Measurements from ENCODE around the gene MBP.

Gene MBP

GRCh38 chr18:77100751-77101355, 31.7 kb downstream of the MBP start:
- no peak for DNase-seq (ENCODE audit: low read depth in 2 of 2)

GRCh38 chr18:77099485-77100370, 32.9 kb downstream of the MBP start:
- no peak for DNase-seq (ENCODE audit: low read depth in 2 of 2)

- DNase-seq (ENCODE audit: low read depth in 2 of 2), result no peak
These were observed 33.9 kb downstream of the MBP start for GRCh38 chr18:77098538-77099174.

- DNase-seq (ENCODE audit: low read depth in 2 of 2), result no peak
These were observed 34.6 kb downstream of the MBP start for GRCh38 chr18:77098029-77098428.

- no peak for DNase-seq (ENCODE audit: low read depth in 2 of 2)
These were observed 35.4 kb downstream of the MBP start for GRCh38 chr18:77096936-77097886.

GRCh38 chr18:77095391-77096371, 36.9 kb downstream of the MBP start:
- no peak for DNase-seq (ENCODE audit: low read depth in 2 of 2)

GRCh38 chr18:77093586-77093985, 39.0 kb downstream of the MBP start:
- DNase-seq (ENCODE audit: low read depth in 2 of 2), result no peak

- no peak for DNase-seq (ENCODE audit: low read depth in 2 of 2)
These were observed 39.5 kb downstream of the MBP start for GRCh38 chr18:77093067-77093430.

GRCh38 chr18:77092104-77093066, 40.2 kb downstream of the MBP start:
- no peak for DNase-seq (ENCODE audit: low read depth in 2 of 2)

GRCh38 chr18:77091366-77091765, 41.2 kb downstream of the MBP start:
- no peak for DNase-seq (ENCODE audit: low read depth in 2 of 2)

GRCh38 chr18:77090546-77091174, 41.9 kb downstream of the MBP start:
- DNase-seq (ENCODE audit: low read depth in 2 of 2), result no peak

GRCh38 chr18:77089723-77090285, 42.8 kb downstream of the MBP start:
- no peak for DNase-seq (ENCODE audit: low read depth in 2 of 2)

GRCh38 chr18:77088963-77089722, 43.4 kb downstream of the MBP start:
- DNase-seq (ENCODE audit: low read depth in 2 of 2), result no peak

- no peak for DNase-seq (ENCODE audit: low read depth in 2 of 2)
These were observed 45.0 kb downstream of the MBP start for GRCh38 chr18:77087393-77088141.

- DNase-seq (ENCODE audit: low read depth in 2 of 2), result no peak
These were observed 45.8 kb downstream of the MBP start for GRCh38 chr18:77086656-77087392.

GRCh38 chr18:77086034-77086433, 46.5 kb downstream of the MBP start:
- DNase-seq (ENCODE audit: low read depth in 2 of 2), result no peak

Measured in fibroblast of skin of left quadriceps (primary cell).